Adrenal gland (tissue), 12 donors: ENCODE data around the gene EPHA4. TPM values are rescaled to one million over a fixed set of nuclear protein-coding genes. Genes with fewer than 3 reads are reported as not detected.

Experiments
- DNase-seq, 7 donors: peaks; one replicate each; pipeline ENCODE4 v3.0.0-alpha.2; 2019 to 2020
- H3K27ac ChIP-seq, 5 donors: fragments of 200-600 bp; sonication (generic) in 4 of 5; 1 replicate in 3 of 5; 2 replicates in 2 of 5; pipeline versions ENCODE4 v1.5.1 to v1.8.0; 2016 to 2020; ENCODE audit warnings: mild to moderate bottlenecking in 1 of 5
- H3K27me3 ChIP-seq: fragments of 200-600 bp; 2 replicates; pipeline ENCODE4 v1.8.0; 2021
- H3K36me3 ChIP-seq, 2 donors: fragments of 200-600 bp; replicated peaks in 1 of 2; 1 replicate in 1 of 2; 2 replicates in 1 of 2; pipeline versions ENCODE4 v1.5.1 to v1.8.0; 2018 to 2022
- H3K4me1 ChIP-seq, 2 donors: fragments of 200-600 bp; replicated peaks in 1 of 2; 1 replicate in 1 of 2; 2 replicates in 1 of 2; pipeline versions ENCODE4 v1.5.1 to v1.8.0; 2018 to 2021
- H3K4me3 ChIP-seq, 4 donors: fragments of 200-600 bp; sonication (generic) in 3 of 4; one replicate each; pipeline ENCODE4 v1.5.1; 2016 to 2018
- H3K9me3 ChIP-seq, 3 donors: fragments of 200-600 bp; sonication (generic) in 1 of 3; replicated peaks in 1 of 3; 1 replicate in 2 of 3; 2 replicates in 1 of 3; pipeline versions ENCODE4 v1.5.1 to v1.8.0; 2016 to 2021
- CTCF ChIP-seq, 6 experiments: fragments of 450-650 bp in 4 of 6; fragments of 200-600 bp in 2 of 6; sonication (generic) in 1 of 6; IDR thresholded peaks; 1 replicate in 5 of 6; 2 replicates in 1 of 6; pipeline versions ENCODE4 v1.5.1 to v1.8.0; 2016 to 2021; ENCODE audit warnings: antibody characterized with exemption in 6 of 6, mild to moderate bottlenecking in 2 of 6, moderate library complexity in 1 of 6
- POLR2A ChIP-seq, 2 donors: fragments of 450-650 bp; IDR thresholded peaks; one replicate each; pipeline ENCODE4 v1.6.1; 2017; ENCODE audit warnings: antibody characterized with exemption in 2 of 2, mild to moderate bottlenecking in 2 of 2, moderate library complexity in 1 of 2
- WGBS, 4 donors: extraction: QIAGEN DNeasy Blood & Tissue Kit in 2 of 4; methylation state at CpG; one replicate each; pipeline versions ENCODE4 v1.1.5 to v1.1.7; 2013 to 2017; 5-methylcytosine and 5-hydroxymethylcytosine counted together
- intact Hi-C, 2 donors: fragments of 100-400 bp; cut with DNase I; formaldehyde crosslinking; loops; one replicate each; pipeline versions ENCODE4 v1.14.1 to v1.15.0; 2022 to 2023
- polyA plus RNA-seq, 3 donors: library from polyadenylated mRNA; stranded (reverse); fragments of 200-250 nt in 2 of 3; fragments of 350-450 nt in 1 of 3; fragmentation: Illumina TruSeq in 1 of 3; extraction: RNeasy Lipid Tissue Mini Kit (QIAGEN cat#74804) in 1 of 3; gene quantifications; one replicate each; pipeline ENCODE4 v1.2.3, GENCODE V29; 2013 to 2014
- total RNA-seq, 9 donors: library from RNA; depleted of rRNA in 4 of 9; stranded (reverse); fragments of >200 nt in 4 of 9; fragments of 120-200 nt in 1 of 9; fragmentation: NEBNext Ultra II Directional in 1 of 9; extraction: Animal tissue kit (Norgen Biotek cat#: 25700) in 1 of 9; gene quantifications; one replicate each; pipeline versions ENCODE4 v1.1.0 to v1.2.4, GENCODE V29; 2013 to 2023
- donor health status: healthy with polysubstance abuse.
- donor health status: Bipolar disorder and iron deficiency.
- donor health status: DM: yes; HTN: yes; CAD: no.
- donor health status: DM: no; HTN: no; CAD: no.
- donor health status: DM: no; HTN: no; CAD: no.
- donor health status: DM: yes; HTN: yes; CAD: no.

The EPHA4 gene
- total and polyA plus RNA-seq, 12 donors = 3.0 to 72.9 (median 12.1) TPM

GRCh38 chr2:221568299-221568698, 3.8 kb downstream of the EPHA4 start:
- Histone ChIP-seq H3K27ac (no peak overlapping the region), H3K9me3 (no peaks in the 10 kb centered on the region), H3K27me3 (peaks cover 5% of the 10 kb centered on the region), H3K36me3 (no peaks in the 10 kb centered on the region), H3K4me3 (no peak overlapping the region), H3K4me1 (peaks cover 6 to 9% of the 10 kb centered on the region in 2 donors)
- WGBS, 4 donors = 81 to 94% (median 88%) methylated on average over 3 of the region's 3 CpGs
- TF ChIP-seq POLR2A (IDR thresholded peaks at IDR 0.05) (no peak), CTCF (IDR thresholded peaks at IDR 0.05) (no peak)
- no peak for DNase-seq
- intact Hi-C loops = no loop called here

GRCh38 chr2:221567809-221568208, 4.3 kb downstream of the EPHA4 start:
- no peak overlapping the region for H3K4me3 ChIP-seq
- H3K9me3 ChIP-seq = no peaks in the 10 kb centered on the region
- intact Hi-C loops = no loop called here
- DNase-seq = no peak
- no peak for TF ChIP-seq POLR2A (IDR thresholded peaks at IDR 0.05)
- TF ChIP-seq CTCF (IDR thresholded peaks at IDR 0.05) = no peak
- H3K4me1 ChIP-seq = peaks cover 6 to 9% of the 10 kb centered on the region in 2 donors
- H3K36me3 ChIP-seq = no peaks in the 10 kb centered on the region
- peaks cover 5% of the 10 kb centered on the region for H3K27me3 ChIP-seq
- no peak overlapping the region for H3K27ac ChIP-seq
- 79 to 84% (median 80%) methylated on average over 1 of the region's 1 CpG for WGBS, 4 donors

- intact Hi-C loops = no loop called here
- no peak for TF ChIP-seq CTCF (IDR thresholded peaks at IDR 0.05)
- no peak for TF ChIP-seq POLR2A (IDR thresholded peaks at IDR 0.05)
Observed at GRCh38 chr2:221567231-221567760, 4.8 kb downstream of the EPHA4 start.

GRCh38 chr2:221563270-221563985, 8.7 kb downstream of the EPHA4 start:
- no peak for TF ChIP-seq POLR2A (IDR thresholded peaks at IDR 0.05)
- no peak for TF ChIP-seq CTCF (IDR thresholded peaks at IDR 0.05)
- WGBS, 4 donors = 92 to 97% (median 94%) methylated on average over 13 to 14 of the region's 14 CpGs
- DNase-seq = no peak
- H3K9me3 ChIP-seq = no peaks in the 10 kb centered on the region
- intact Hi-C loops = no loop called here
- H3K36me3 ChIP-seq = no peaks in the 10 kb centered on the region
- H3K27ac ChIP-seq = no peak overlapping the region
- no peaks in the 10 kb centered on the region for H3K4me1 ChIP-seq
- no peaks in the 10 kb centered on the region for H3K27me3 ChIP-seq
- H3K4me3 ChIP-seq = no peak overlapping the region

More at GRCh38 chr2:221567231-221567760, 4.8 kb downstream of the EPHA4 start:
- H3K4me1 ChIP-seq = peaks cover 6 to 9% of the 10 kb centered on the region in 2 donors
- no peak for DNase-seq
- 86 to 94% (median 91%) methylated on average over 3 of the region's 3 CpGs for WGBS, 4 donors
- no peak overlapping the region for H3K27ac ChIP-seq
- H3K9me3 ChIP-seq = no peaks in the 10 kb centered on the region
- no peak overlapping the region for H3K4me3 ChIP-seq
- H3K27me3 ChIP-seq = peaks cover 5% of the 10 kb centered on the region
- no peaks in the 10 kb centered on the region for H3K36me3 ChIP-seq
